ENCODE results near the gene NCKAP5. TPM values are rescaled to one million over a fixed set of nuclear protein-coding genes. Genes with fewer than 3 reads are reported as not detected.

NCKAP5 gene
- total RNA-seq, 3 donors from 2014 or later (not counting 1 experiment from before 2014, with no cell fraction given): 0.12 to 0.20 TPM; not detected in 1

GRCh38 chr2:133574186-133574585, 5.9 kb upstream of the NCKAP5 start:
- DNase-seq (no peak), ATAC-seq (no peak)
- 65% methylated on average over 5 of the region's 5 CpGs for WGBS (ENCODE audit: insufficient coverage)
- Histone ChIP-seq H3K27me3 (ENCODE audit: control insufficient read depth, insufficient read depth, low read length) (no peaks in the 10 kb centered on the region), H3K9me3 (ENCODE audit: control insufficient read depth, insufficient read depth, low read length) (no peaks in the 10 kb centered on the region), H3K36me3 (ENCODE audit: control insufficient read depth, insufficient read depth, low read length) (no peaks in the 10 kb centered on the region), H3K4me3 (ENCODE audit: low read length) (no peak overlapping the region), H3K4me1 (ENCODE audit: control insufficient read depth, insufficient read depth, low read length) (no peaks in the 10 kb centered on the region), H3K27ac (ENCODE audit: low read length) (no peak overlapping the region)
- H3K27ac Mint-ChIP-seq: no peak overlapping the region
- intact Hi-C loops (cut with micrococcal nuclease): no loop called here
- no peak overlapping the region for H3K4me3 Mint-ChIP-seq
- TF ChIP-seq CTCF (IDR thresholded peaks at IDR 0.05): no peak
- no peaks in the 10 kb centered on the region for H3K36me3 Mint-ChIP-seq
- no peaks in the 10 kb centered on the region for H3K4me1 Mint-ChIP-seq
- peaks cover 0 to 5% of the 10 kb centered on the region in 2 donors for H3K9me3 Mint-ChIP-seq
- peaks cover 0 to 2% of the 10 kb centered on the region in 2 donors for H3K27me3 Mint-ChIP-seq (ENCODE audit: low read depth in 2 of 2)

GRCh38 chr2:133573491-133574162, 5.4 kb upstream of the NCKAP5 start:
- H3K4me1 ChIP-seq (ENCODE audit: control insufficient read depth, insufficient read depth, low read length): no peaks in the 10 kb centered on the region
- H3K27me3 ChIP-seq (ENCODE audit: control insufficient read depth, insufficient read depth, low read length): no peaks in the 10 kb centered on the region
- H3K36me3 ChIP-seq (ENCODE audit: control insufficient read depth, insufficient read depth, low read length): no peaks in the 10 kb centered on the region
- Mint-ChIP-seq H3K27ac (no peak overlapping the region), H3K27me3 (ENCODE audit: low read depth in 2 of 2) (peaks cover 0 to 5% of the 10 kb centered on the region in 2 donors), H3K4me3 (no peak overlapping the region), H3K9me3 (peaks cover 0 to 5% of the 10 kb centered on the region in 2 donors), H3K36me3 (no peaks in the 10 kb centered on the region), H3K4me1 (no peaks in the 10 kb centered on the region)
- H3K4me3 ChIP-seq (ENCODE audit: low read length): no peak overlapping the region
- WGBS (ENCODE audit: insufficient coverage): 86% methylated on average over 6 of the region's 6 CpGs
- intact Hi-C loops (cut with micrococcal nuclease): no loop called here
- no peak overlapping the region for H3K27ac ChIP-seq (ENCODE audit: low read length)
- no peaks in the 10 kb centered on the region for H3K9me3 ChIP-seq (ENCODE audit: control insufficient read depth, insufficient read depth, low read length)
- DNase-seq (no peak), ATAC-seq (no peak)
- TF ChIP-seq CTCF (IDR thresholded peaks at IDR 0.05): no peak

GRCh38 chr2:133571249-133571648, 3.0 kb upstream of the NCKAP5 start:
- Histone ChIP-seq H3K36me3 (ENCODE audit: control insufficient read depth, insufficient read depth, low read length) (no peaks in the 10 kb centered on the region), H3K4me1 (ENCODE audit: control insufficient read depth, insufficient read depth, low read length) (no peaks in the 10 kb centered on the region), H3K27me3 (ENCODE audit: control insufficient read depth, insufficient read depth, low read length) (no peaks in the 10 kb centered on the region), H3K27ac (ENCODE audit: low read length) (no peak overlapping the region), H3K4me3 (ENCODE audit: low read length) (no peak overlapping the region), H3K9me3 (ENCODE audit: control insufficient read depth, insufficient read depth, low read length) (no peaks in the 10 kb centered on the region)
- no peak overlapping the region for H3K4me3 Mint-ChIP-seq
- DNase-seq (no peak), ATAC-seq (no peak)
- H3K4me1 Mint-ChIP-seq: no peaks in the 10 kb centered on the region
- WGBS (ENCODE audit: insufficient coverage): 96% methylated on average over 4 of the region's 6 CpGs
- H3K27me3 Mint-ChIP-seq (ENCODE audit: low read depth in 2 of 2): peaks cover 0 to 5% of the 10 kb centered on the region in 2 donors
- peaks cover 0 to 2% of the 10 kb centered on the region in 2 donors for H3K9me3 Mint-ChIP-seq
- no peak for TF ChIP-seq CTCF (IDR thresholded peaks at IDR 0.05)
- no peaks in the 10 kb centered on the region for H3K36me3 Mint-ChIP-seq
- intact Hi-C loops (cut with micrococcal nuclease): no loop called here
- no peak overlapping the region for H3K27ac Mint-ChIP-seq

GRCh38 chr2:133570542-133570941, 2.3 kb upstream of the NCKAP5 start:
- Mint-ChIP-seq H3K36me3 (no peaks in the 10 kb centered on the region), H3K27me3 (ENCODE audit: low read depth in 2 of 2) (peaks cover 0 to 7% of the 10 kb centered on the region in 2 donors), H3K4me3 (no peak overlapping the region), H3K9me3 (peaks cover 0 to 2% of the 10 kb centered on the region in 2 donors), H3K27ac (no peak overlapping the region), H3K4me1 (no peaks in the 10 kb centered on the region)
- intact Hi-C loops (cut with micrococcal nuclease): no loop called here
- no peaks in the 10 kb centered on the region for H3K9me3 ChIP-seq (ENCODE audit: control insufficient read depth, insufficient read depth, low read length)
- no peaks in the 10 kb centered on the region for H3K4me1 ChIP-seq (ENCODE audit: control insufficient read depth, insufficient read depth, low read length)
- no peaks in the 10 kb centered on the region for H3K36me3 ChIP-seq (ENCODE audit: control insufficient read depth, insufficient read depth, low read length)
- 98% methylated on average over 5 of the region's 5 CpGs for WGBS (ENCODE audit: insufficient coverage)
- no peak for DNase-seq
- no peak overlapping the region for H3K4me3 ChIP-seq (ENCODE audit: low read length)
- no peaks in the 10 kb centered on the region for H3K27me3 ChIP-seq (ENCODE audit: control insufficient read depth, insufficient read depth, low read length)
- H3K27ac ChIP-seq (ENCODE audit: low read length): no peak overlapping the region
- ATAC-seq: no peak
- no peak for TF ChIP-seq CTCF (IDR thresholded peaks at IDR 0.05)
